Lower leg skin (tissue), 4 donors: ENCODE measurements around the gene SYVN1. TPM values are rescaled to one million over a fixed set of nuclear protein-coding genes. Genes with fewer than 3 reads are reported as not detected.

Source experiments
- DNase-seq, 2 donors: peaks; one replicate each; pipeline ENCODE4 v3.0.0-alpha.2; 2019; ENCODE audit warnings: low spot score in 2 of 2
- H3K4me3 ChIP-seq: fragments of 200-600 bp; sonication (generic); 2 replicates; pipeline ENCODE4 v1.5.1; 2017; ENCODE audit warnings: mild to moderate bottlenecking, low read depth; ENCODE audit not compliant: poor library complexity, severe bottlenecking
- CTCF ChIP-seq, 3 donors: fragments of 450-650 bp; IDR thresholded peaks; one replicate each; pipeline ENCODE4 v1.5.1; 2016; ENCODE audit warnings: antibody characterized with exemption in 3 of 3, mild to moderate bottlenecking in 3 of 3, moderate library complexity in 2 of 3
- POLR2A ChIP-seq, 2 donors: fragments of 450-650 bp; IDR thresholded peaks; one replicate each; pipeline ENCODE4 v1.6.1; 2016 to 2017; ENCODE audit warnings: antibody characterized with exemption in 2 of 2, mild to moderate bottlenecking in 1 of 2, moderate library complexity in 1 of 2
- WGBS, 2 donors: methylation state at CpG; one replicate each; pipeline ENCODE4 v1.1.5; 2018; 5-methylcytosine and 5-hydroxymethylcytosine counted together
- intact Hi-C: fragments of 100-400 bp; cut with DNase I; formaldehyde crosslinking; loops from one replicate; pipeline ENCODE4 v1.15.0; 2023; ENCODE audit warnings: low total_unique reads
- total RNA-seq, 4 donors: library from RNA; depleted of rRNA; stranded (reverse); fragments of >200 nt; gene quantifications; one replicate each; pipeline ENCODE4 v1.1.0, GENCODE V29; 2016

The SYVN1 gene
- total RNA-seq, 4 donors from 2014 or later, result 21.9 to 60.3 (median 47.8) TPM

GRCh38 chr11:65128182-65129145 lies 5.9 kb downstream of the SYVN1 start:
- intact Hi-C loops, result no loop called here
- TF ChIP-seq CTCF (IDR thresholded peaks at IDR 0.05) (no peak), POLR2A (IDR thresholded peaks at IDR 0.05) (no peak)
- H3K4me3 ChIP-seq, result no peak overlapping the region
- 76 to 85% methylated on average over 9 to 15 of the region's 15 CpGs for WGBS, 2 donors
- DNase-seq, result no peak

GRCh38 chr11:65127473-65128181 lies 6.7 kb downstream of the SYVN1 start:
- no peak for TF ChIP-seq CTCF (IDR thresholded peaks at IDR 0.05)
- WGBS, 2 donors, result 75 to 77% methylated on average over 12 of the region's 12 CpGs
- no peak for DNase-seq
- H3K4me3 ChIP-seq, result no peak overlapping the region
- intact Hi-C loops, result no loop called here

GRCh38 chr11:65126624-65127274 lies 7.6 kb downstream of the SYVN1 start:
- 60 to 77% methylated on average over 5 to 6 of the region's 6 CpGs for WGBS, 2 donors
- H3K4me3 ChIP-seq, result no peak overlapping the region
- intact Hi-C loops, result no loop called here
- no peak for DNase-seq
- no peak for TF ChIP-seq CTCF (IDR thresholded peaks at IDR 0.05)
- no peak for TF ChIP-seq POLR2A (IDR thresholded peaks at IDR 0.05)

- DNase-seq, result no peak
- WGBS, 2 donors, result 86 to 90% methylated on average over 12 of the region's 12 CpGs
- H3K4me3 ChIP-seq, result no peak overlapping the region
- no peak for TF ChIP-seq POLR2A (IDR thresholded peaks at IDR 0.05)
- no peak for TF ChIP-seq CTCF (IDR thresholded peaks at IDR 0.05)
- intact Hi-C loops, result no loop called here
Measured at GRCh38 chr11:65125197-65126056, 8.9 kb downstream of the SYVN1 start.
